ENCODE data around the gene GOLGA1. TPM values are rescaled to one million over a fixed set of nuclear protein-coding genes. Genes with fewer than 3 reads are reported as not detected.

GOLGA1 gene
- total and polyA plus RNA-seq, 10 of the 15 experiments (the other 5 are each of a cell fraction or from before 2014, with no cell fraction given) = 2.9 to 14.1 (median 8.1) TPM

- TF ChIP-seq NKRF (conservative IDR thresholded peaks at IDR 0.05) (peak; percentile 62), SRF (IDR thresholded peaks at IDR 0.05; ENCODE audit: low read depth in 2 of 2, low read length in 2 of 2) (no peak), CBX3 (IDR thresholded peaks at IDR 0.05; ENCODE audit: borderline replicate concordance, low read depth) (no peak), RCOR1 (conservative IDR thresholded peaks at IDR 0.05; ENCODE audit: low read depth, low read length) (peak; percentile 41; the same call in 1 of the 2 replicates), FOXK2 (IDR thresholded peaks at IDR 0.05) (no peak), NFYB (IDR thresholded peaks at IDR 0.05; ENCODE audit: insufficient read depth, low read depth, low read length) (no peak), RAD51 (IDR thresholded peaks at IDR 0.05) (no peak), RBBP5 (conservative IDR thresholded peaks at IDR 0.05) (no peak), CBX5 (IDR thresholded peaks at IDR 0.05; ENCODE audit: low read depth) (no peak), MLLT1 (IDR thresholded peaks at IDR 0.05) (no peak), KLF5 (IDR thresholded peaks at IDR 0.05; ENCODE audit: partially characterized antibody) (no peak), IRF5 (IDR thresholded peaks at IDR 0.05; ENCODE audit: borderline replicate concordance) (no peak), TCF3 (IDR thresholded peaks at IDR 0.05; ENCODE audit: borderline replicate concordance, insufficient read depth, low read depth, low read length) (no peak), BRCA1 (IDR thresholded peaks at IDR 0.05; ENCODE audit: low read depth, low read length) (no peak; the same call in 1 of the 2 replicates), ZNF217 (IDR thresholded peaks at IDR 0.05) (peak; percentile 58; the same call in 1 of the 2 replicates), TCF12 (IDR thresholded peaks at IDR 0.05; ENCODE audit: low read depth, low read length) (no peak), RFX5 (IDR thresholded peaks at IDR 0.05; ENCODE audit: low read depth, low read length) (peak; percentile 37; the same call in 1 of the 2 replicates), CREM (IDR thresholded peaks at IDR 0.05; ENCODE audit: low read depth) (no peak), SUPT20H (IDR thresholded peaks at IDR 0.05; ENCODE audit: borderline replicate concordance, control insufficient read depth, low read depth, low read length) (no peak), CUX1 (IDR thresholded peaks at IDR 0.05; ENCODE audit: insufficient replicate concordance, low read depth, low read length) (no peak), ZZZ3 (IDR thresholded peaks at IDR 0.05; ENCODE audit: control insufficient read depth, insufficient read length, low read depth) (no peak)
Measured at GRCh38 chr9:124852829-124853531, 87.9 kb downstream of the GOLGA1 start, which contains the start of gene WDR38 (continued).
